AG10803 (cell line): ENCODE results near the gene QRFP.

Source experiments
- DNase-seq: peaks from one replicate; pipeline ENCODE4 v3.0.0; 2010; ENCODE audit warnings: low read depth
- H3K4me3 ChIP-seq: 2 replicates; pipeline ENCODE4 v1.5.1; 2011; ENCODE audit warnings: mild to moderate bottlenecking, low read length, control low read depth
- CTCF ChIP-seq: conservative IDR thresholded peaks from 2 replicates; pipeline ENCODE4 v1.5.1; 2011; ENCODE audit warnings: mild to moderate bottlenecking, low read length, control low read depth, inconsistent platforms

Gene QRFP

DNA sequence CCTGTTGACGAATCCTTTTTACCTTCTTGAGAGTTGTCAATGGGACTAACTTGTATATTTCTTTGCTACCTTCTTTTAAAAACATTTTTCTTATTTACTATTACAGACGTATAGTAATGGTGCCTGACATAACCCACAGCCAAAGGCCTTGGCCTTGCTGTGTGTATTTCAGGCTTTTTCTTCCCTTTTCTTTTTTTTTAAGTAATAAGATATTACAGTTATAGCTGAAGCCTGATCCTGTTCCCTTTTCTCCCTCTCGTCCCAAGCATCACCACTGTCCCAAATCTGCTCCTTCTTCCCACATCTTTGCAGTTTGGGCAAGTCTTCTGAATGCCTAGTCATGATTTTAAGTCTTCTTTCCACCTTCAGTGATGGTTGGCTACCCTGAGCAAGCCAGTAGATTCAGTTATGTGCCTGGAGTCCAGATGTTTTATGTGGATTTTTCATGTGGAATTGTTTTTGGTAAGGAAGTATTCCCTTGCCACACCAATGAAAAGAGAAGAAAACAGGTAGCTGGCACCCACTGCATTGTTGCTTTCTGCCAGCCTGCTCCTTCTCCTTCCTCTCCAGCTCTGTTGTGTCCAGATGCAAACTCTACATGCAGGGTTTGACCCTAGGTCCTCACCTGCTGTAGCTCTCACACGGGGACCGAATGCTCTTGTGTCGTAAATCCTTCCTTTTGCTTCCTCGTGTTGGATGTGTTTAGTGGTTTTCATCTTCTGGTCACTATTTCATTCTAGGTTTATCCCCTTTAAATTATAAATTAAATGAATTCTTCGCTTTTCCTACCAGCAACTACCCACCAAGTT, 35.0 kb downstream of the QRFP start:
- DNase-seq = peak; percentile 51
- no peak for TF ChIP-seq CTCF
- H3K4me3 ChIP-seq = no peak overlapping the region

DNA sequence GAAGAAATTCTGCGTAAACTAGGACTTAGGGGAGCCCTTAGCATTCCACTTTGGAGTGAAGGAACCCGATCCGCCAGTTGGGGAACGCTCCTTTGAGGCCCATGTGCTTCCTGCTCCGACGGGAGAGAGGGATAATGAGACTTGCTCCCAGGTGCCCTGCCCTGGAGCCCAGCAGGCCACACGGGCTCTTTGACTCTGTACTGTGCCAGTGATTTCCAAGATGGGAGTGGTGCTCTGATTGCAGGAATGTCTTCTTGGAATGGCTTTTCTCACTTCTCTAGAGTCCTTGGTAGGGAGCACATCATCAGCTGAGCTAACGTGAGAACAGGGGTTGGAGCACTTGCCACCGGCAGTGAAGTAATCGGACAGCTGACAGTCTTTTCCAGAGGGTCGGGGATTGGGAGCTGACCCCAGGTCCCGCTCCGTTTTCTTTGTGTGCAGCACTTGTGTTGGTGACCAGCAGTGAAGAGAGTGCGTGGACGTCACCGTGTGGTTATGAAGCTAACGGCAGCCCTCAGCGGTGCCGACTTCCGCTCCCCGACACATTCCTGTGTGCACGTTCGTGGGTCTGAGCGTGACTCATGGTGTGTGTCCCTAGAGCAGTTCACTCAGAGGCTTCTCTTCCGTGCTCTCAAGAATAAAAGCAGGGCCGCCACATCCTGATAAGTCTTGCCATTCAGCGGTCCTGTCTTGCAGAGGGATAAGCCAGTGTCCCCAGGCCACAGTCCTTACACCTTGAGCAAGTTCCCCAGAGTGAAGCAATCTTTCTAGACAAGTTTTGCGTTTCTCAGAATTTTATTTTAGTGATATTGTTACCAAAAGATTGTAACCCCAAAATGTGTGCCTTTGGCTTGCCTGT, 35.9 kb downstream of the QRFP start:
- peak; percentile 98 for DNase-seq
- peak overlapping the region; percentile 23; the same call in 1 of the 2 replicates for H3K4me3 ChIP-seq

GRCh38 chr9:130858739-130859705, 37.6 kb downstream of the QRFP start:
- no peak overlapping the region for H3K4me3 ChIP-seq
- no peak for TF ChIP-seq CTCF
- no peak for DNase-seq

More for the DNA sequence above, 35.9 kb downstream of the QRFP start:
- TF ChIP-seq CTCF = peak; percentile 52

DNA sequence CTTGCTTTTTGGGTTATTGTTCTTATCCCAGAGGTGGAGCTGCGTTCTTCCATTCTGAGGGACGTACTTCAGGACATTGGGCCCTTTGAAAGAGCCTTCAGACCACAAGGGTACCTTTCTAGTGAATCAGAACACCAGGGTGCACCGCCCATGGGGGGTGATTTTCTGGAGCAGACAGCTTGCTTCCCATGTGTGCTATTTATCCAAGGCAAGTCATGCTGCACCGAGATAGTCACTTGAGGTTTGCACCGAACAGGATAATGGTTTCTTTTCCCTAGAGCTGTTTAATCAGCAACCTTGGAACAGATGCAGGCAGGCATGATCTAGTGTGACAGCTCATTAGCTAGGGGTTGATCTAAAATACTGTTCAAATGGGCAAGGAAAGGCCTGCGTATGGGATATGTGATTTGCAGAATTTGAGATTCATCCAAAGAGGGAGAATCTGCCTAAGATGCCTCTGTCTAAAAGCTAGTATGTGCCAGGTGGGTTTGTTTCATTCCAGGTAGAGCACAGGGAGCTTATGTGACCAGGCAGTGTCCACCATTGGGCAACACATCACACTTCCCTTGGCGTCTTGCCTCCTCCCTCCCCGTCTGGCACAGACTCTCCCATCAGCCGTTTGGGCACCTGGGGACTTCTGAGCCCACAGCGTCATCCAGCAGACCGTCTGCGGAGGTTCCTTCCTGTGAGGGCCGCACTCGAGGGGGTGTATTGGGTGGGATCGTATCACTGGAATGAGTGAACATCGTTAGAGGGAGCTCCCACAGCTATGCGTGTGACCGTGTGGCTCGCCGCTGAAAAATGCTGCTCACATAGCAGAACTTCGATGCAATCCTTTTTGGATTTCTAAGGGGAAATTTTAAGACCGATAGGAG, 38.5 kb downstream of the QRFP start:
- no peak for TF ChIP-seq CTCF
- peak; percentile 93 for DNase-seq
- H3K4me3 ChIP-seq = no peak overlapping the region

GRCh38 chr9:130856474-130856873, 40.1 kb downstream of the QRFP start:
- no peak for DNase-seq
- no peak overlapping the region for H3K4me3 ChIP-seq
- no peak for TF ChIP-seq CTCF

DNA sequence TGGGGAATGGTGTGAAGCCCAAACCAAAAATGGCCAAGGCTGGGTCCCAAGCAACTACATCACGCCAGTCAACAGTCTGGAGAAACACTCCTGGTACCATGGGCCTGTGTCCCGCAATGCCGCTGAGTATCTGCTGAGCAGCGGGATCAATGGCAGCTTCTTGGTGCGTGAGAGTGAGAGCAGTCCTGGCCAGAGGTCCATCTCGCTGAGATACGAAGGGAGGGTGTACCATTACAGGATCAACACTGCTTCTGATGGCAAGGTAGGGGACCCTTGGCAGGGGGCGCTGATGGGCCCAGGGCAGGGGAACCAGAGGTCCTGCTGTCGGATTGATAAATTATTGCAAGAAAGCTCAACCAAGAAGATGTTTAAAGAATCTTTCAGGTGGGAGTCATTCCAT, 41.8 kb downstream of the QRFP start:
- no peak for DNase-seq
- no peak overlapping the region for H3K4me3 ChIP-seq
- TF ChIP-seq CTCF = 0 out of 2 replicates have a peak, but pooled peaks have one; percentile 5
